PC-3 (cell line): ENCODE measurements around the gene FIGLA. TPM values are rescaled to one million over a fixed set of nuclear protein-coding genes. Genes with fewer than 3 reads are reported as not detected.
A peak's percentile ranks its signal among the peaks of the same experiment; 100 is the strongest.

Source experiments
- ATAC-seq: fragments of 200-7000 bp; cut with Tn5 transposase; 2 replicates; pipeline ENCODE4 v1.9.1; 2020; ENCODE audit warnings: mild to moderate bottlenecking, moderate library complexity
- BruUV-seq: library from RNA; stranded (reverse); fragments of 400-500 nt; replicated peaks from 2 replicates; lab custom pipeline; 2021; lab: Mats Ljungman, UMichigan
- CTCF ChIA-PET: fragments of 300-600 bp; sonication (Branson Sonifier 250); formaldehyde crosslinking; loops from one replicate; lab custom pipeline; 2022; ENCODE audit warnings: antibody characterized with exemption; lab: Charles Lee
- POLR2A ChIA-PET: fragments of 300-600 bp; sonication (Branson Sonifier 250); formaldehyde crosslinking; loops from one replicate; lab custom pipeline; 2022; ENCODE audit warnings: antibody characterized with exemption; ENCODE audit not compliant: unreplicated experiment; lab: Charles Lee
- DNase-seq: peaks from one replicate; pipeline ENCODE4 v3.0.0-alpha.2; 2015
- H2AFZ ChIP-seq: fragments of 300-600 bp; sonication (generic); 2 replicates; pipeline ENCODE4 v1.6.0; 2016; ENCODE audit warnings: antibody characterized with exemption, low read length
- H3F3A ChIP-seq: fragments of 300-600 bp; sonication (generic); one replicate; pipeline ENCODE4 v1.6.0; 2017; ENCODE audit warnings: antibody characterized with exemption, low read length, control low read depth, mild to moderate bottlenecking; ENCODE audit not compliant: unreplicated experiment
- H3K27ac ChIP-seq: fragments of 300-600 bp; sonication (generic); 2 replicates; pipeline ENCODE4 v1.5.1; 2016; ENCODE audit warnings: mild to moderate bottlenecking, low read length
- H3K27me3 ChIP-seq: fragments of 300-600 bp; sonication (generic); 2 replicates; pipeline ENCODE4 v1.6.1; 2016; ENCODE audit warnings: low read length, mixed read lengths
- H3K36me3 ChIP-seq: fragments of 300-600 bp; sonication (generic); 2 replicates; pipeline ENCODE4 v1.6.1; 2016; ENCODE audit warnings: low read depth, mixed run types, low read length, mixed read lengths
- H3K4me1 ChIP-seq: fragments of 300-600 bp; sonication (generic); 2 replicates; pipeline ENCODE4 v1.5.1; 2016; ENCODE audit warnings: low read length; ENCODE audit not compliant: insufficient read depth
- H3K4me2 ChIP-seq: fragments of 300-600 bp; sonication (generic); 2 replicates; pipeline ENCODE4 v1.6.0; 2016; ENCODE audit warnings: low read length
- H3K4me3 ChIP-seq: fragments of 300-600 bp; sonication (generic); 2 replicates; pipeline ENCODE4 v1.5.1; 2016; ENCODE audit warnings: mild to moderate bottlenecking, low read length, mixed read lengths
- H3K79me2 ChIP-seq: fragments of 300-600 bp; sonication (generic); 2 replicates; pipeline ENCODE4 v1.6.1; 2017; ENCODE audit warnings: low read length, mixed read lengths
- H3K9ac ChIP-seq: fragments of 300-600 bp; sonication (generic); 2 replicates; pipeline ENCODE4 v1.6.0; 2016; ENCODE audit warnings: mild to moderate bottlenecking, low read length
- H3K9me2 ChIP-seq: fragments of 300-600 bp; sonication (generic); replicated peaks from 2 replicates; pipeline ENCODE4 v1.6.1; 2016; ENCODE audit warnings: mixed run types, low read length, mixed read lengths
- H3K9me3 ChIP-seq: fragments of 300-600 bp; sonication (generic); 2 replicates; pipeline ENCODE4 v1.6.1; 2016; ENCODE audit warnings: low read length, mixed read lengths
- H4K20me1 ChIP-seq: fragments of 300-600 bp; sonication (generic); 2 replicates; pipeline ENCODE4 v1.6.1; 2016; ENCODE audit warnings: low read length, mixed read lengths
- EZH2 ChIP-seq: fragments of 300-600 bp; sonication (generic); IDR thresholded peaks from one replicate; pipeline ENCODE4 v1.6.1; 2017; ENCODE audit warnings: antibody characterized with exemption, mild to moderate bottlenecking, low read length; ENCODE audit not compliant: unreplicated experiment
- EZH2phosphoT487 ChIP-seq: fragments of 300-600 bp; sonication (generic); IDR thresholded peaks from 2 replicates; pipeline ENCODE4 v1.6.1; 2018; ENCODE audit warnings: mild to moderate bottlenecking, antibody characterized with exemption, low read length, borderline replicate concordance
- intact Hi-C: fragments of 100-400 bp; cut with micrococcal nuclease; formaldehyde crosslinking; loops from 2 replicates; pipeline ENCODE4 v1.9.0; 2023
- total RNA-seq: library from RNA; depleted of rRNA; stranded (reverse); fragments of >200 nt; gene quantifications from 2 replicates; pipeline ENCODE4 v1.2.3, GENCODE V29; 2014
- TF ChIP-seq, protein P1 (sequence below): fragments of 300-600 bp; sonication (generic); conservative IDR thresholded peaks from 2 replicates; pipeline ENCODE4 v1.5.1; 2017; ENCODE audit warnings: antibody characterized with exemption, low read depth, mild to moderate bottlenecking, low read length

Gene FIGLA
- total RNA-seq, 1 experiment from 2014 or later = not detected

DNA sequence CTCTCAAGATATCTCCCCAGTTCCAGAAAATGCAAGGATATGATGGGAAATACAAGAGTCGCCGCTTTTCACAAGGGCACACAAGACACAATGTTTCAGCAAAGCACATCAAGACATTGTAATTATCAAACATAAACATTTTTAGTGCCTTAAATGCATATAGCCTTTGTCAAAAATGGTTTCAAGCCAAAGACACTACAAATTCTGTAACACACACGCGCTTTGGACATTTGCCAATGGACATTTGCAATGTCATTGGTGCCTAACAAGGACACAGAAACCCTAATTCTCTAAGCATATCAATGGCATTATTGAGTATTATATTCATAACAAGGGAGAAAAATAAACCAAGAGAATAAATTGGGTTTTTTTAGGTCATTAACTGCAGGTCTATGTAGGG is 38.6 kb downstream of the FIGLA start:
- no TSS peak for BruUV-seq
- ATAC-seq = no peak
- Histone ChIP-seq H3K27me3 (peaks cover 78% of the 10 kb centered on the region), H3K9ac (no peak overlapping the region), H3K4me2 (no peak overlapping the region), H3K9me2 (no peaks in the 10 kb centered on the region), H2AFZ (no peak overlapping the region), H3F3A (no peaks in the 10 kb centered on the region), H3K9me3 (no peaks in the 10 kb centered on the region), H4K20me1 (no peaks in the 10 kb centered on the region), H3K36me3 (no peaks in the 10 kb centered on the region), H3K27ac (no peak overlapping the region), H3K4me3 (no peak overlapping the region), H3K4me1 (no peaks in the 10 kb centered on the region), H3K79me2 (no peaks in the 10 kb centered on the region)
- ChIA-PET POLR2A (no interaction called here), CTCF (no interaction called here)
- intact Hi-C loops = no loop called here
- no peak for DNase-seq
- TF ChIP-seq EZH2phosphoT487 (no peak), EZH2 (no peak)
- TF ChIP-seq, protein P1, sequence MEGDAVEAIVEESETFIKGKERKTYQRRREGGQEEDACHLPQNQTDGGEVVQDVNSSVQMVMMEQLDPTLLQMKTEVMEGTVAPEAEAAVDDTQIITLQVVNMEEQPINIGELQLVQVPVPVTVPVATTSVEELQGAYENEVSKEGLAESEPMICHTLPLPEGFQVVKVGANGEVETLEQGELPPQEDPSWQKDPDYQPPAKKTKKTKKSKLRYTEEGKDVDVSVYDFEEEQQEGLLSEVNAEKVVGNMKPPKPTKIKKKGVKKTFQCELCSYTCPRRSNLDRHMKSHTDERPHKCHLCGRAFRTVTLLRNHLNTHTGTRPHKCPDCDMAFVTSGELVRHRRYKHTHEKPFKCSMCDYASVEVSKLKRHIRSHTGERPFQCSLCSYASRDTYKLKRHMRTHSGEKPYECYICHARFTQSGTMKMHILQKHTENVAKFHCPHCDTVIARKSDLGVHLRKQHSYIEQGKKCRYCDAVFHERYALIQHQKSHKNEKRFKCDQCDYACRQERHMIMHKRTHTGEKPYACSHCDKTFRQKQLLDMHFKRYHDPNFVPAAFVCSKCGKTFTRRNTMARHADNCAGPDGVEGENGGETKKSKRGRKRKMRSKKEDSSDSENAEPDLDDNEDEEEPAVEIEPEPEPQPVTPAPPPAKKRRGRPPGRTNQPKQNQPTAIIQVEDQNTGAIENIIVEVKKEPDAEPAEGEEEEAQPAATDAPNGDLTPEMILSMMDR = no peak

DNA sequence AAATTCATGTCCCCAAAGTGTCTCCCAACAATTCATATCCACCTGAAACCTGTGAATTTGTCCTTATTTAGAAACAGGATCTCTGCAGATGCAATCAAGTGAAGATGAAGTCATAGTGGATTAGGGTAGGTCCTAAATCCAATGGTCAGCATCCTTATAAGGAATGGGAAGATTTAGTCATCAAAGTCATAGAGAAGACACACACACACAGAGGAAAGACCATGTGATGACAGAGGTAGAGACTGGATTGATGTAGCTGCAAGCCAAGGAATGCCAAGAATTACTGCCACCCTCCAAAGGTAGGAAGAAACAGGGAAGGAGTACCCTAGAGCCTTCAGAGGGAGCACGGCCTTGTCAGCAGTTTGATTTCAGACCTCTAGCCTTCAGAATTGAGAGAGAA is 40.1 kb downstream of the FIGLA start:
- DNase-seq (no peak), ATAC-seq (no peak)
- Histone ChIP-seq H3K79me2 (no peaks in the 10 kb centered on the region), H2AFZ (no peak overlapping the region), H4K20me1 (no peaks in the 10 kb centered on the region), H3K4me3 (no peak overlapping the region), H3K36me3 (no peaks in the 10 kb centered on the region), H3K4me1 (no peaks in the 10 kb centered on the region), H3K9me3 (no peaks in the 10 kb centered on the region), H3F3A (no peaks in the 10 kb centered on the region), H3K9me2 (no peaks in the 10 kb centered on the region), H3K27ac (no peak overlapping the region), H3K4me2 (no peak overlapping the region), H3K9ac (no peak overlapping the region), H3K27me3 (peaks cover 67% of the 10 kb centered on the region)
- no peak for TF ChIP-seq EZH2phosphoT487
- TF ChIP-seq EZH2 = no peak
- TF ChIP-seq, protein P1 = no peak
- intact Hi-C loops = no loop called here
- no TSS peak for BruUV-seq
- ChIA-PET CTCF (no interaction called here), POLR2A (no interaction called here)

- ATAC-seq (no peak; the same call in 1 of the 2 replicates), DNase-seq (no peak)
- no peaks in the 10 kb centered on the region for H3K9me3 ChIP-seq
- H3F3A ChIP-seq = no peaks in the 10 kb centered on the region
- no TSS peak for BruUV-seq
- H3K27ac ChIP-seq = no peak overlapping the region
- no peaks in the 10 kb centered on the region for H3K36me3 ChIP-seq
- no peak overlapping the region for H2AFZ ChIP-seq
- H4K20me1 ChIP-seq = no peaks in the 10 kb centered on the region
- H3K27me3 ChIP-seq = peaks cover 47% of the 10 kb centered on the region
- POLR2A ChIA-PET = no interaction called here
- no peak overlapping the region for H3K4me2 ChIP-seq
- TF ChIP-seq EZH2 = no peak
- TF ChIP-seq, protein P1 = peak; percentile 22; the same call in 1 of the 2 replicates
- intact Hi-C loops = no loop called here
- no peaks in the 10 kb centered on the region for H3K4me1 ChIP-seq
- no peaks in the 10 kb centered on the region for H3K79me2 ChIP-seq
- H3K4me3 ChIP-seq = no peak overlapping the region
- no peaks in the 10 kb centered on the region for H3K9me2 ChIP-seq
- CTCF ChIA-PET = no interaction called here
- no peak overlapping the region for H3K9ac ChIP-seq
Observed at GRCh38 chr2:70748002-70748784, 42.2 kb downstream of the FIGLA start.
